Ishikawa (cell line): ENCODE data around the gene RGS6.

Experiments used
- CEBPB ChIP-seq: IDR thresholded peaks from 2 replicates; pipeline ENCODE4 v1.6.1; 2012
- CREB1 ChIP-seq: IDR thresholded peaks from 2 replicates; pipeline ENCODE4 v1.6.1; 2012; ENCODE audit warnings: low read depth
- EGR1 ChIP-seq: IDR thresholded peaks from 2 replicates; pipeline ENCODE4 v1.6.1; 2012
- EP300 ChIP-seq: IDR thresholded peaks from 2 replicates; pipeline ENCODE4 v1.6.1; 2012; ENCODE audit warnings: borderline replicate concordance
- MAX ChIP-seq: IDR thresholded peaks from 2 replicates; pipeline ENCODE4 v1.6.1; 2012
- NFIC ChIP-seq: IDR thresholded peaks from 2 replicates; pipeline ENCODE4 v1.6.1; 2012
- RAD21 ChIP-seq: IDR thresholded peaks from 2 replicates; pipeline ENCODE4 v1.6.1; 2012; ENCODE audit warnings: low read depth
- REST ChIP-seq: IDR thresholded peaks from 2 replicates; pipeline ENCODE4 v1.6.1; 2012; ENCODE audit warnings: low read depth, mild to moderate bottlenecking
- TAF1 ChIP-seq: IDR thresholded peaks from 2 replicates; pipeline ENCODE4 v1.6.1; 2012; ENCODE audit warnings: low read depth, mild to moderate bottlenecking
- TCF12 ChIP-seq: IDR thresholded peaks from 2 replicates; pipeline ENCODE4 v1.6.1; 2012; ENCODE audit warnings: low read depth
- TEAD4 ChIP-seq: IDR thresholded peaks from 2 replicates; pipeline ENCODE4 v1.6.1; 2012
- USF1 ChIP-seq: IDR thresholded peaks from 2 replicates; pipeline ENCODE4 v1.6.1; 2012
- YY1 ChIP-seq: IDR thresholded peaks from 2 replicates; pipeline ENCODE4 v1.6.1; 2012; ENCODE audit warnings: low read depth
- ZBTB7A ChIP-seq: IDR thresholded peaks from 2 replicates; pipeline ENCODE4 v1.6.1; 2012; ENCODE audit warnings: low read depth

GRCh38 chr14:71923513-71923912 is 8.7 kb upstream of the RGS6 start:
- TF ChIP-seq TAF1: no peak
- no peak for TF ChIP-seq YY1
- no peak for TF ChIP-seq CEBPB
- no peak for TF ChIP-seq EP300
- TF ChIP-seq REST: no peak
- TF ChIP-seq MAX: no peak
- TF ChIP-seq NFIC: no peak
- no peak for TF ChIP-seq RAD21
- no peak for TF ChIP-seq CREB1
- no peak for TF ChIP-seq USF1
- no peak for TF ChIP-seq EGR1
- no peak for TF ChIP-seq ZBTB7A
- TF ChIP-seq TCF12: no peak
- no peak for TF ChIP-seq TEAD4
